ENCODE results near the gene SMARCB1. TPM values are rescaled to one million over a fixed set of nuclear protein-coding genes. Genes with fewer than 3 reads are reported as not detected.
A peak's percentile ranks its signal among the peaks of the same experiment; 100 is the strongest.

SMARCB1 gene
- total and polyA plus RNA-seq, 2 donors (not counting 1 experiment from before 2014, with no cell fraction given): 179 to 190 TPM

DNA sequence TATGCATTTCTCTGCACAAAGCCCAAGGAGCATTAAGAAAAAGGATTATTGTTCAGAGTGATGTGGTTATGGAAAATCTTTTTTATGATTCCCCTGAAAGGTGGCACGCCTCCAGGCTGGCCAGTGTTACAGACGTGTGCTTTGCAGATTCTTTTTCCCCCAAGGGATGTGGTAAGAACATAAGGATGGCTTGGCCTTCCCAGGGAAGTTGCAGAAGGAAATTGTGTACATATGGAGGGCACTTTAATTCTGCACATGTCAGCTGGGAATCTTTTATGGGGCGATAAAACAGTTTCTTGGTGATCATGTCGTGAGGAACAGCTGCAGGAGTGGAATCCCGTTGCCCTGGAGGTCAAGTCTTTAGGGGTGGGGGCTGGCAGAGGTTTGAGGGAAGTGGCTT is 9.7 kb downstream of the SMARCB1 start:
- peaks cover 0 to 55% of the 10 kb centered on the region in 2 experiments for H3K36me3 ChIP-seq (replicated peaks in 1 of 2; ENCODE audit: control extremely low read depth in 1 of 2, control insufficient read depth in 1 of 2, extremely low read depth in 1 of 2, insufficient read depth in 2 of 2, low read length in 1 of 2)
- no peak overlapping the region for H3K9ac ChIP-seq (ENCODE audit: low read length)
- Mint-ChIP-seq H3K27ac (peak overlapping the region; percentile 63), H3K4me3 (no peak overlapping the region), H3K4me1 (peaks cover 42% of the 10 kb centered on the region), H3K9me3 (ENCODE audit: insufficient read depth) (no peaks in the 10 kb centered on the region), H3K27me3 (no peaks in the 10 kb centered on the region)
- intact Hi-C loops (cut with micrococcal nuclease): no loop called here
- POLR2A ChIA-PET: no interaction called here
- CTCF ChIA-PET: no interaction called here
- H3K27ac ChIP-seq (ENCODE audit: low read length in 2 of 2): no peak overlapping the region
- no peak overlapping the region for H3K4me3 ChIP-seq (ENCODE audit: control extremely low read depth in 1 of 5, extremely low read depth in 1 of 5, insufficient read depth in 1 of 5, low read depth in 2 of 5, low read length in 4 of 5)
- peaks cover 33 to 36% of the 10 kb centered on the region in 2 donors for H3K4me1 ChIP-seq (ENCODE audit: control insufficient read depth in 2 of 2, insufficient read depth in 2 of 2, low read length in 2 of 2)
- no peaks in the 10 kb centered on the region for H3K9me3 ChIP-seq (ENCODE audit: control extremely low read depth in 1 of 3, control insufficient read depth in 2 of 3, insufficient read depth in 1 of 3, low read length in 2 of 3)
- TF ChIP-seq, protein P1, sequence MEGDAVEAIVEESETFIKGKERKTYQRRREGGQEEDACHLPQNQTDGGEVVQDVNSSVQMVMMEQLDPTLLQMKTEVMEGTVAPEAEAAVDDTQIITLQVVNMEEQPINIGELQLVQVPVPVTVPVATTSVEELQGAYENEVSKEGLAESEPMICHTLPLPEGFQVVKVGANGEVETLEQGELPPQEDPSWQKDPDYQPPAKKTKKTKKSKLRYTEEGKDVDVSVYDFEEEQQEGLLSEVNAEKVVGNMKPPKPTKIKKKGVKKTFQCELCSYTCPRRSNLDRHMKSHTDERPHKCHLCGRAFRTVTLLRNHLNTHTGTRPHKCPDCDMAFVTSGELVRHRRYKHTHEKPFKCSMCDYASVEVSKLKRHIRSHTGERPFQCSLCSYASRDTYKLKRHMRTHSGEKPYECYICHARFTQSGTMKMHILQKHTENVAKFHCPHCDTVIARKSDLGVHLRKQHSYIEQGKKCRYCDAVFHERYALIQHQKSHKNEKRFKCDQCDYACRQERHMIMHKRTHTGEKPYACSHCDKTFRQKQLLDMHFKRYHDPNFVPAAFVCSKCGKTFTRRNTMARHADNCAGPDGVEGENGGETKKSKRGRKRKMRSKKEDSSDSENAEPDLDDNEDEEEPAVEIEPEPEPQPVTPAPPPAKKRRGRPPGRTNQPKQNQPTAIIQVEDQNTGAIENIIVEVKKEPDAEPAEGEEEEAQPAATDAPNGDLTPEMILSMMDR (IDR thresholded peaks at IDR 0.05): no peak
- TF ChIP-seq EZH2 (IDR thresholded peaks at IDR 0.05; ENCODE audit: borderline replicate concordance, insufficient read depth, low read depth, low read length, poor library complexity, severe bottlenecking): no peak
- no peak overlapping the region for H3K4me2 ChIP-seq (replicated peaks; ENCODE audit: low read depth, low read length, poor library complexity, severe bottlenecking)
- no peak for DNase-seq
- WGBS (ENCODE audit: insufficient coverage): 98% methylated on average over 4 of the region's 5 CpGs
- no peaks in the 10 kb centered on the region for H3K27me3 ChIP-seq (replicated peaks in 1 of 4; ENCODE audit: control extremely low read depth in 1 of 4, control insufficient read depth in 3 of 4, insufficient read depth in 4 of 4, low read length in 3 of 4)
- H2AFZ ChIP-seq (ENCODE audit: insufficient read depth, low read depth, low read length, poor library complexity, severe bottlenecking): no peak overlapping the region
- H3K79me2 ChIP-seq (ENCODE audit: control insufficient read depth, insufficient read depth, low read length): peaks cover 44% of the 10 kb centered on the region
- no peak for ATAC-seq (ENCODE audit: low read depth)
- H4K20me1 ChIP-seq (ENCODE audit: control insufficient read depth, insufficient read depth, low read length, poor library complexity, severe bottlenecking): peaks cover 21% of the 10 kb centered on the region
